SK-MEL-5 (cell line): Measurements from ENCODE around the gene A4GALT. TPM values are rescaled to one million over a fixed set of nuclear protein-coding genes. Genes with fewer than 3 reads are reported as not detected.
A peak's percentile ranks its signal among the peaks of the same experiment; 100 is the strongest.
"Not testable (repeated sequence)": the region's sequence is repeated elsewhere in the genome, so short reads cannot be mapped to it uniquely, and the experiment has no call there.

Experiments used
- DNase-seq: peaks from one replicate; pipeline ENCODE4 v3.0.0-alpha.2; 2016; ENCODE audit warnings: low read depth, low spot score
- in situ Hi-C: cut with HindIII; loops from 2 replicates; pipeline ENCODE4 v1.10.0; 2016; ENCODE audit warnings: low sequenced_read_pairs, high pct_unique_total_duplicates, low pct_unique_long_range_greater_than_20kb
- total RNA-seq: library from RNA; depleted of rRNA; stranded (reverse); fragments of >200 nt; shearing (Covaris generic); gene quantifications from 2 replicates; pipeline ENCODE4 v1.2.3, GENCODE V29; 2014

A4GALT gene
- total RNA-seq, 1 experiment from 2014 or later = not detected

DNA sequence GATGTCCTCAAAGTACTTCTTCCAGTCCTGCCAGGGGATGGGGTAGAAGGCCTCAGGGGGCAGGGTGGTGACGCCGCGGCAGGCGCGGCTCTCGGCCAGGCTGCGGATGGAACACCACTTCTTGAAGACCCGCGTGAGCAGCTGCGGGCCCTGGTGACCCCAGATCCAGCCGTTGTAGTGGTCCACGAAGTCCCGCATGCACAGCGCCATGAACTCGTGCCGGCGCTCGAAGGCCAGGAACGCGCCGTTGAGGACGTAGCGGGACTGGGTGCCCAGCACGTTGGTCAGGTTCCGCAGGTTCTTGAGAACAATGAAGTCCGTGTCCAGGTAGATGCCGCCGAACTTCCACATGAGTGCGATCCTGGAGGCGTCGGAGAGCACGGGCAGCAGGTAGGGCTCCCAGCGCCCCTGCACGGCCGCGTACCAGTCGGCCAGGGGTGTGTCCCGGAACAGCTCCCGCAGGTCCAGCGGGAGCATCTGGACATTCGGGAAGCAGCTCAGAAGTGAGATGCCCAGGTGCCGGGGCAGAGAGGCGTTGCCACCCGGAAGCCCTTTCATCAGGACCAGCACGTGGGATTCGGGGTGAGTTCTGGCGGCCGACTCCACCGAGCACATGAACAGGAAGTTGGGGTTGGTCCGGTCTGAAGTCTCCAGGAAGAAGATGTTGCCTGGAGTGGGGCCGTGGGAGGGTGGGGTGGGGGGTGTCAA, 27.5 kb downstream of the A4GALT start:
- DNase-seq = no peak
- in situ Hi-C loops = no loop called here

DNA sequence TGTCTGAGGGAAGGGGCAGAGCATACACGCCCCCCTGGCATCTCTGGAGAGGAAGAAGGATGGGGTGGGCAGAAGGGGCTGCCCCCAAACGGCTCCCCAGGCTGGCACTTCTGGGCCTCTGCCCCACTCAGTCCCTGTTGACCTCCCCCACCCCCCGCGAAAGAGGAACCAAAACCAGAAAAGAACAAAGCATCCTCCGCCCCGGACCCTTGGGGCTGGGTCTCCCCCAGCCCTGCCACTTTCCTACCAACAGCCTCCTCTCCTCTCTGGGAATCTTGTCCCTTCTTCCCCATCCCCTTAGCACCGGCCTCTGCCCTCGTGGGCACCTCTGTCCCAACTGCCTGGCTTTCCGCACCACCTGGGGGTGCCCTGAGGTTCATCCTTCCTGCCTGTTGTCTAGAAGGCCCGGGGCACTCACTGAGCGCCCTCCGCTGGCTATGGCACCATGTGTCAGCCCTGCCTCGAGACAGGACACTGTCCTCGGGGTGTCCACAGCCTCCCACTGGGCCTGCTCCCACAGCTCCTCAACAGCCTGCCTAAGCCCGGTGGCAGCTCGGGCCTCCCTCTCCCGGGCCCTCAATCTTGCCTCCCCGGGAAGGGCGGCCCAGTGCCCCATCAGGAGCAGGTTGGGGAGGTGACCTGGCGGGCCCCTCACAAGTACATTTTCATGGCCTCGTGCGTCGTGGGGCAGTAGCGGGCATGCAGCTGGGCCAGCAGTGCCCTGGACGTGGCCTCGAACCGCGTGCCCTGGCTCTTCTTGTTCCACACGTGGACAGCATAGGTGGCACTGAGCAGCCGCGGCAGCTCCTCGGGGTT, 28.2 kb downstream of the A4GALT start:
- DNase-seq = no peak
- in situ Hi-C loops = no loop called here

DNA sequence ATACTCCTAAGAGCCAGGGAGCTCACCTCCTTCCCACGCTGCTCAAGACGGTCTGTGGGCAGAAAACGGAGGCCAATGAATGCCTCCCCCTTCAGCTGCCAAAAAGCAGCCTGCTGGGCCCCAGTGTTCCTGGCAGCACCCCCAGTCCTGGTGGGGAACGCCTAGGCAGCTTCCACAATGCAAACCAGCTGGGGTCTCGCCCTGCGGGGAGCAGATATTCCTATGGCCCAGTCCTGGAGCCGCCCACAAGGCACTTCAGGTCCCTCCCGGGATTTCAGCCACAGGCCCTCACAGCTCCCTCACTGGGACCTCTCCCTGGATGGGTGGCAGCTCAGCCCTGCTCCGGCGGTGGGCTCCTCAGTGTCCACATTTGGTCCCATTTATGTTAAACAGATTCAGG, 29.2 kb downstream of the A4GALT start:
- in situ Hi-C loops = no loop called here
- DNase-seq = no peak

DNA sequence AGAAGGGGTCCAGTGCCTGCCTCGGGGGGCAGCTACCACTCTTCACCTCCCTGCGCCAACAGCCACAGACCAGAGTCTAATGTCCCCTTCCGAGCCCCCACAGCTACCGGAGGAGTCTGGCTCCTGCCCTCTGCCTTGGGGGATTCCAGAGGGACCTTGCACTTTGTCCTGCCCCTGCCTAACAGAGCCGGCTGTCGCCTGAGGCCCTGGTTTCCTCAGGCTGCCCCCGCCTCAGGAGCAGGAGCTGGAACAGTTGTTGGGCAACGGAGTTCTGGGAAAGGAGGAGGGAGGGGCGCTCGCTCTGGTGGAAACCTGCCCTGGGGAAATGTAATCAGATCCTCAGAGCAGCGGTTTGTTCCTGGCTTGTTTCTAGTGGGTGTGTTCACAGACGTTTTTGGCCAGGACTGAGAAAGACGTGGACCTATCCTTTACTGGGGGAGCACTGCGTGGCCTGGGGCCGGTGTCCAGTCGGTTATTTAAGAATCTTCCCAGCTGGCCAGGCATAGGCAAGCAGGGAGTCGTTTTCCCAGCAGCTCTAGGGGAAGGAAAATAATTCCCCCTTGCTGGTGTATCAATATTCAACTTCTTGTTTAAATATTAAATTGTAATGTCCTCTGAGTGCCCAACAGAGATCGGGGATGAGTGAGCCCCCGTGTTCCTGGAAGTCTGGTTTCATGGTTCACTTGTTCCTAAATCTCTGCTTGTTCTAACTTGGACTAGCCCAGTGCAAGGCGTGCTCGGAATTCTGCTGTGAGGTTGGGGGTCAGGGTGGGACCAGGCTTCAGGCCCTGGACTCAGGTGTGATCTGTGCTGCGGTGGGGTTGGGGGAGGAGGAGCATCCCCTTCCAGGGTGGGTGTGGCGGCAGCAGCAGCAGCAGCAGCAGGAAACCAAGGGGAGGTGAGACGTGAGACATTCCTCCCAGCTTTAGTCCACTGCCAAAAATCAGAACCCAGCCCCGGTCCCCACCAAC, 32.1 kb downstream of the A4GALT start:
- peak; percentile 83 for DNase-seq
- in situ Hi-C loops = no loop called here

DNA sequence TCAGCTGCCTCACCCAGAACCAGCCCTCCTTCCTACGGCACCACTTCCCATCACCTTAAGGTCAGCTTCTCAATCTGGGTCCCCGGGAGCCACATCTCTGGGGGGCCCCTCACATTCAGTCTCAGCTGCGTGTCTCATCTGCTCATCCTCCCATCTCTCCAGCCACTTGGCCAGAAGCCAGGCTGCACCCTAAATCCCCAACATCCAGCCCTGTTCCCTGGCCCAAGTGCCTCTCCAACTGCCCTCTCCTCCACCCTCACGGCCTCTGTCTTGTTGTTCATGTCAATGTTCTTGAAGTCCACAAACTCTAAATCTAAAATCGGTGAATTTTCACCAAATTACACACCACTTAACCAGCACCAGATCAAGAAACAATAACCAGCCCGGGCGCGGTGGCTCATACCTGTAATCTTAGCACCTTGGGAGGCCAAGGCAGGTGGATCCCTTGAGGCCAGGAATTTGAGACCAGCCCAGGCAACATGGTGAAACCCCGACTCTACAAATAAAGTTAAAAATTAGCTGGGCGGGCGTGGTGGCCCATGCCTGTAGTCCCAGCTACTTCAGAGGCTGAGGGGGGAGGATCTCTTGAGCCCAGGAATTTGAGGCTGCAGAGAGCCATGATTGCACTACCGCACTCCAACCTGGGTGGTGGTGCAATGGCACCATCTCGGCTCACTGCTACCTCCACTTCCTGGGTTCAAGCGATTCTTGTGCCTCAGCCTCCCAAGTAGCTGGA, 33.7 kb downstream of the A4GALT start:
- DNase-seq = no peak
- in situ Hi-C loops = no loop called here

DNA sequence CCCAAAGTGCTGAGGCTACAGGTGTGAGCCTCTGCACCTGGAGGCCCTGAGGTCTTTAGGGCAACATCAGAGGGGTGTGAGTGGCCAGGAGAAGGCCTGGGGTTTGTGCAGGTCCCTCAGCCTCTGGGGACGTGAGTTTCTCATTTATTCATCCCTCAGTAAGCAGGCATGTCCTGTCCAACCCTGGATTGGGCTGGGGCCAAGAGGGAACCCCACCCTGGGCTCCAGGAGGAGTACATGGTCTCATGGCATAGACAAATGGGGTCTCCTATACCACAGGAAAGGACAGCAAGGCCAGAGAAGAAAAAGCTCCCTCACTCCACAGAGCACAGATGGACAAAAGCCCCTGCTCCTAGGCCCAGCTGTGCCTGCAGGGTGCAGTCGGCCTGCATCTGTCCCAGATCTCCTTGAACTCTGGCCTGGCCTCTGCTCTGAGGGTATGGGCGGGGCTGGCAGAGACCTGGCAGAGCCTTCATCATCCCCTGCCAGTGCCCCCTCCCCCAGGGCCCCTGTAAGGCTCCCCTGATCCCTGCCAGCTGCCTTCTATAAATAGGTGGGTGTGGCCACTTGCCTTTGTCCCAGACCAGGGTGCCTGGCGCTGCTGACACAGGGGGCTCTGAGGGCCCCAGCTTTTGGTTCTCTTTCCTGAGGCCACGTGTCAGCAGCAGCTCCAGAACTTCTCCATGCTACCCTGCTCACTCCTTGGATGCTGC, 34.6 kb downstream of the A4GALT start:
- in situ Hi-C loops = no loop called here
- DNase-seq = no peak

DNA sequence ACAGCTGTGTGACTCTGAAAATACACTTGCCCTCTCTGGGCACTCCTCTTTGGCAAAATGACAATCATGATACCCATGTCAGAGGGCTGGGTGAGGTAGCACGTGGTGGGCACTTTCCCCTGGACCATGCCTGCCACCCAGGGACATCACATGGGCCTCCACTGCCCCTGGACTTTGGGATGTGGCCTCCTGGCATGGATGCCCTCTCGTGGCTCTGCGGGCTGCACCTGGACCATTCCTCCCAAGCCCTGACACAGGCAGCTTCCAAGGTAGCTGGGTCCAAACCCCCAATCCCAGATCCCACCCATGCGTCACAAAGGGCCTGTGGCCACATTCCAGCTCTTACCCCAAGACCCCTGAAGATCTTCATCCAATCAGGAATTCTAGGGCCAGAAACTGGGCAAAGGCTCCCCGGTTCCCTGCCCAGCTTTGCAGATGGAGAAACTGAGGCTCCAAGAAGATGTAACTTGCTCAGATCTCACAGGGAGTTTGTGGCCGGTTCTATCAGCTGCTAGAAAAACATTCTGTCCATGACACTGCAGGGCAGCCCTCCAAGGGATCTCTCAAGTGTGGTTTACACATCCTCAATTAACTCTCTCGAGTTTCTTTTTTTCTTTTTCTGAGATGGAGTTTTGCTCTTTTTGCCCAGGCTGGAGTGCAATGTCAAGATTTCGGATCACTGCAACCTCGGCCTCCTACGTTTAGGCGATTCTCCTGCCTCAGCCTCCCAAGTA, 36.0 kb downstream of the A4GALT start:
- in situ Hi-C loops = no loop called here
- no peak for DNase-seq

DNA sequence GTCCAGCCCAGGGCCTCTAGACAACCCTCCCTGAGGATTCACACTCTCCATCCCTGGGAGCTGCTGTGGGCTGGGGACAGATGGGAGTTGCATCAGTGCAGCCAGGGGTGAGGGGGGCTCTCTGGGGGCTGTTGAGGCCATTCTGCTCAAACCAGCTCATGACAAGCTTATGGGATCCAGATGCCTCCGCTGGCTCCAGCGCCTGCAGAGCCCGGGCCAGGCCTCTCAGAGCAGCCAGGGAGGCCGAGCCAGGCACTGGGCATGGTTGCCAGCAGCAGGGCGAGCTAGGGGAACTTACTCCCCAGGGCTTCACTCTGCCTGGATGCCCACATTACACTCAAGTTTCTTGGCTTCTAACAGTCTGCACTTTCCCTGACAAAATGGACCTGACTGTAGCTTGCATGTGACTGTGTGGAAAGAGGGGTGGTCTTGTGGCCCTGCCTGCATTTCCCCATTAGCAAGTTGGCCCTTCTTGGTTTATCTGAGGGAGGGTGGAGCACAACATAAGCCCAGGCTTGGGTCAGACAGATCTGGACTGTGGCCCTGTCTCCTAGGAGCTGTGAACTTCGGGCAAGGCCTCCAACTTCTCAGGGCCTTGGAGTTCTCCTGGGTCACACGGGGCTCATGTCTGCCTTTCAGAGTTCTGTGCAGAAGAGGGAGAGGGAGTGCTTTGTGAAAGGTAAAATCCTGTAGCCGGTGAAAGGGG, 36.9 kb downstream of the A4GALT start:
- in situ Hi-C loops = no loop called here

DNA sequence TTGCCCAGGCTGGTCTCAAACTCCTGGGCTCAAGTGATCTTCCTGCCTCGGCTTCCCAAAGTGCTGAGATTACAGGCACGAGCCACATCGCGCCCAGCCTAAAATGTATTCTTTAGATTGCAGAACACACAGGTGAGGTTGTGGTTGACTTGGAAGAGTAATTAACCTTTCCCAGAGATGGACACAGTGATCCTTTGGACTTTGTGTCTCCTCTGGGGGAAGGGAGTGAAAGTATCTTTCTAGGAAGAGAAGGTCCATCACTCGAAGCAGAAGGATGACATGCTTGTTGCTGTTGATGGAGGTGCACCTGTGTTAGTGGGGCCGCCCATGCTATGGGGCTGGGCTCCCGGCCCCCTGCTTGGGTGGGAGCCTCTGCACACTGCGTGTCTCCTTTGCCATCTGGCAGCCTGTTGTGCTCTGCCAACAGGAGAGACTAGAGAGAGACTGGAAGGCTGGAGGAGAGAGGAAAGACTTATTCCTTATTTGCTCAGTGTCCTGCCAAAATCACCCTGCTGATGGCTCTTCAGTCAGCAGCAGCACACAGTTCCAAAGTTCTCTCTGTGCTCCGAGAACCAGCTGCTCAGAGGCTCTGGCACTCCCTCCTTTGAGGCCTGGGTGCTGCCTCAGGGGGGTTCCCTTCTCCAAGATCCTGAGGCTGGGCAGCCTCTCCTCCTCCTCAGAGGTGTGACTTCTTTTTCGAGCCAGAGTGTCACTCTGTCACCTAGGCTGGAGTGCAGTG, 38.4 kb downstream of the A4GALT start:
- in situ Hi-C loops = no loop called here
- DNase-seq = no peak

More for the DNA sequence above, 36.9 kb downstream of the A4GALT start:
- DNase-seq = no peak

DNA sequence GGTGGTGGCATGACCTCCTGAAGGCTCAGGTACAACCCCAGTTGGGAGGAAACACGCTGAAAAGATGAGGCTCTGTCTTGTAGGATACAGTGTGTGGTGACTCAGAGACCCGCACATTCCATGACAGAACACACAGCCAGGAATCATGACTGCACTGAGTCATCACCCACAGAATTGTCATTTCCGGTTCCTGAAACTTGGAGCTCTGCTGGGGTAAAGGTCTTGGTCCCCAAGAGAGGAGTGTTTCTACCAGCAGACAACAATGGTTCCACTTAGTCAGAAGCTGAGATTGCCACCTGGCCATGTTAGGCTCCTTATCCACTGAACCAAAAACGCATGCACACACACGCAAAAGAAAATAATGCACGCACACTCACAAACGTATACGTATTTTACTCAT, 40.0 kb downstream of the A4GALT start:
- peak; percentile 46 for DNase-seq
- in situ Hi-C loops = no loop called here

DNA sequence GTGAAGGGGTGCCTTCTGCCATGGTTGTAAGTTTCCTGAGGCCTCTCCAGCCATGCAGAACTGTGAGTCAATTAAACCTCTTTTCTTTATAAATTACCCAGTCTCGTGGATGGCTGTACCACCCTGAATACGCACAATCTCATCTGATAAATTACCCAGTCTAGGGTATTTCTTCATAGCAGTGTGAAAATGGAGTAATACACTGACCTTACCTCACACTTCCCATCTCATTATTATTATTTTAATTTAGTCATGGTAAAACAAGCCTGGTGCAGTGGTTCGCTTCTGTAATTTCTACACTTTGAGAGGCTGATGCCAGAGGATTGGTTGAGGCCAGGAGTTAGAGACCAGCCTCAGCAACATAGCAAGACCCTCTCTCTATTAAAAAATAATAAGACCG, 41.0 kb downstream of the A4GALT start:
- no peak for DNase-seq
- in situ Hi-C loops = no loop called here

DNA sequence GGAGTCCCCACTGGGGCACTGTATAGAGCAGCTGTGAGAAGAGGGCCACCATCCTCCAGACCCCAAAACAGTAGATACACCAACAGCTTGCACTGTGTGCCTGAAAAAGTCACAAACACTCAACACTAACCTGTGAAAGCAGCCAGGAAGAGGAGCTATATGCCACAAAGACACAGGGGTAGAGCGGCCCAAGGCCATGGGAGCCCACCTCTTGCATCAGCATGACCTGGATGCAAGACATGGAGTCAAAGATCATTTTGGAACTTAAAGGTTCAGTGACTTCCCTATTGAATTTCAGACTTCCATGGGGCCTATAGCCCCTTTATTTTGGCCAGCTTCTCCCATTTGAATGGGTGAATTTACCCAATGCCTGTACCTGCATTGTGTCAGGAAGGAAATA, 41.8 kb downstream of the A4GALT start:
- in situ Hi-C loops = no loop called here
- DNase-seq = no peak

DNA sequence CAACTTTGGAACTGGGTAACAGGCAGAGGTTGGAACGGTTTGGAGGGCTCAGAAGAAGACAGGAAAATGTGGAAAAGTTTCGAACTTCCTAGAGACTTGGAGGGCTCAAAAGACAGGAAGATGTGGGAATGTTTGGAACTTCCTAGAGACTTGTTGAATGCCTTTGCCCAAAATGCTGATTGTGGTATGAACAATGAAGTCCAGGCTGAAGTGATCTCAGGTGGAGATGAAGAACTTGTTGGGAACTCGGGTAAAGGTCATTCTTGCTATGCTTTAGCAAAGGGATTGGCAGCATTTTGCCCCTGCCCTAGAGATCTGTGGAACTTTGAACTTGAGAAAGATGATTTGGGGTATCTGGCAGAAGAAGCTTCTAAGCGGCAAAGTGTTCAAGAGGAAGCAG, 42.7 kb downstream of the A4GALT start:
- in situ Hi-C loops, DNase-seq: not testable (repeated sequence)

DNA sequence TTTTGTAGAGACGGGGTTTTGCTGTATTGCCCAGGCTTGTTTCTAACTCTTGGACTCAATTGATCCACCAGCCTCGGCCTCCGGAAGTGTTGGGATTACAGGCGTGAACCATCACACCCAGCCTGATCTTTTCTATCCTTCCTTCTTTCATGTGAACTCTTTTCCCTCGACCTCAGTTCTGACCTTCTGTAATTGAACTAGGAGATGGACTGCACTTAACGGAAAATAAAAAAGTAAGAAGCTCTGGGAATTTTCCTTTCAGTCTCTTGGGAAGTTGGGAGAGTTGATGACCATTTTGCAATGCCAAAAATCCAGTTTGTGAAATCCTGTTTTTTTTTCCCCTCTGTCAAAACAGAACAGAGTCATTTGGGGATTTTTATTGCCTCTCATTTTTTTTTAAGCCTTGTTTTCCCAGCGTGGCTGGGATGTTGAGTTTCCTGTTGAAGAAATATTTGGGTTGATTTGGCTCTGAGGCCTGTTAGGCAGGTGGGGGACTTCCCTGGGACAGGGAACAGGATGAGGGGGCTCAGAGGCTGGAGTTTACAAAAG, 44.5 kb downstream of the A4GALT start:
- no peak for DNase-seq
- in situ Hi-C loops = no loop called here

DNA sequence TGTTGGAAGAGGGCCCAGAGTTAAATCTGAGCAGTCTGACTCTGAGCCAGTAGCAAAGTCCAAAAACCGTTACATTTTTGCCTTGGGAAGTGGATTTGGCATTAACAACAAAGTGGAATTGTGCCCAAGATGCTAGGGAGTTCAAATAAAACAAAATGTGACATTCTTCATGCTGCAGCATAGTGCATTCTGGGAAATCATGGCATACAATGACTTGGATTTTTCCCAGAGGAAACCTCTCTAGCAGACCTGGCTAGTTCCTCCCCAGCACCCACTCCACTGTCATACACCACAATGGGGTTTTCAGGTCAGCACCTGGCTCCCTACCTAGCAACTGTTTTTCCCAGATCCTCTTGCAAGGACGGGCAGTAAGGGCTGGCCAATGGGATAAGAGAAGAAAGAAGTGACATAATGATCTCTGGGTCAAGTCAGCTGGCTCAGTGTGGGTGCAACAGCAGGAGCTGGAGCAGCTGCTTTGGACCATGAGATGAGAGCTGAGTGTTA, 46.7 kb downstream of the A4GALT start:
- in situ Hi-C loops = no loop called here
- peak; percentile 66 for DNase-seq
